Measurements from ENCODE around the gene FMNL1.
"Not testable (repeated sequence)": the region's sequence is repeated elsewhere in the genome, so short reads cannot be mapped to it uniquely, and the experiment has no call there.

FMNL1 gene

GRCh38 chr17:45234641-45235415, 13.1 kb downstream of the FMNL1 start:
- DNase-seq (ENCODE audit: low read depth), result no peak

DNA sequence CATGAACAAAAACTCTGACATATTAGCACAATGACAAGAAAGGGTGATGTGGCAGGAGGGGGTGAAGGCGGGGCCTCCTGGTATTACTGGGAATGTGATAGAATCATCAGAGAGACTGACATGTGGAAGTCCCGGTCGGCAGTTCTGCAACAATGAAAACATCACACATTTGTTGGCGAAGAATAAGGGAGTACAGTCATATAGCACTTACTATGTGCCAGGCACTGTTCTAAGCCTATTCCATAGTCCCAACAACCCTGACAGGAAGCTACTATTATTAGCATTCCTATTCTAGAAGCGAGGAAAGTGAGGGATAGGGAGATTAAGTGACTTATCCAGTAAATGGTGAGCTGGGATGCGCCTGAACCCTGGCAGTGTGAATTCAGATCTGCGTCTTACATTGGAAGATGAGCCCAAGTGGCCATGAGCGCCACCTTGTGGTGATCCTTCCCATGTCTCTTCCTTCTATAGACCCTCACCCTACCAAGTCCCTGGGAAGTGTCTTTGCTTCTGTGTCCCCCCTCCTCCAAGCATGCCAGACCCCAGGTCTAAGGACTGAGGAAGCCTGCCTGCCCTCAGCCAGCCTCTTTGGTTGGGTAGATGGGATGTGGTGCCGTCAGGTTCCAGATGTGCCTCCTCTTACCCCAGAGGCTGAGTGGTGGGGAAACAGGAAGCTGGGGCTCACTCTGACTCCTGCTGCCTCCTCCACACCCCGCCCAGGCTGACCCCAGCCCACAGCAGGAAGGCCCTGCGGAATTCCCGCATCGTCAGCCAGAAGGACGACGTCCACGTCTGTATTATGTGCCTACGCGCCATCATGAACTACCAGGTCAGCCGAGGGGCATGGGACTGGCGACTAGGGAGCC, 14.0 kb downstream of the FMNL1 start:
- peak; percentile 69 for DNase-seq (ENCODE audit: low read depth)

DNA sequence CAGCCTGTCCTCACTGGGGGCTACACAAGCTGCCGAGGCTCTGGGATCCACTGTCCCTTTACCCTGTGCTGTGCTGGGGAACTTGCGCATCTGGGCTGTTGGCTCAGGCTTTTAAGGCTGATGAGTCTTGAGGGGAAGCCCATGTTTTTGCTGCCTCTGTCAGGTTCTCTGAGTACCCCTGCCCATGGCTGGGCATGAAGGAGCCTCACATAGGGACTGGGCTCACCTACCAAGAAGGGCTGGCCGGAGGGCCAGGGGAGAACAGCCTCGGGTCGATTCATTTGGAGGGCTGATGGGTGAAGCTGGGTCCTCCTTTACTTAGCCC, 14.6 kb downstream of the FMNL1 start:
- DNase-seq (ENCODE audit: low read depth), result no peak

DNA sequence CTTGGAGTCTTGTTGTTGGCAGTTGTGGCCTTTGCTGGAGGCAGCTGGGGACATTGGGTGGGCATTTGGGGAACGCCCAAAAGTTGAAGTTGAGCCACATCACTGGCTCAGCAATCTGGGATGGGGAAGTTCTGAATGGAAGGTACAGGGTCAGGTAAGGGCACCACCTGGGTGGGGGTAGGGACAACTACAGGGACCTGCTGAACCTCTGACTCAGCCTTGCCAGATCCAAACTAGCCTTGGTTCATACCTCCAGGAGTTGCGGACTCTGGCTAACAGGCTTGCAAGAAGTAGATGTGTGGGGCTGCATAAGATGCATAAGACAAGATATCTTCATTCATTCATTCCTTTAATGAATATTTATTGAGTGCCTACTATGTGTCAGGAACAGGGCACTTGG, 16.0 kb downstream of the FMNL1 start:
- no peak for DNase-seq (ENCODE audit: low read depth)

DNA sequence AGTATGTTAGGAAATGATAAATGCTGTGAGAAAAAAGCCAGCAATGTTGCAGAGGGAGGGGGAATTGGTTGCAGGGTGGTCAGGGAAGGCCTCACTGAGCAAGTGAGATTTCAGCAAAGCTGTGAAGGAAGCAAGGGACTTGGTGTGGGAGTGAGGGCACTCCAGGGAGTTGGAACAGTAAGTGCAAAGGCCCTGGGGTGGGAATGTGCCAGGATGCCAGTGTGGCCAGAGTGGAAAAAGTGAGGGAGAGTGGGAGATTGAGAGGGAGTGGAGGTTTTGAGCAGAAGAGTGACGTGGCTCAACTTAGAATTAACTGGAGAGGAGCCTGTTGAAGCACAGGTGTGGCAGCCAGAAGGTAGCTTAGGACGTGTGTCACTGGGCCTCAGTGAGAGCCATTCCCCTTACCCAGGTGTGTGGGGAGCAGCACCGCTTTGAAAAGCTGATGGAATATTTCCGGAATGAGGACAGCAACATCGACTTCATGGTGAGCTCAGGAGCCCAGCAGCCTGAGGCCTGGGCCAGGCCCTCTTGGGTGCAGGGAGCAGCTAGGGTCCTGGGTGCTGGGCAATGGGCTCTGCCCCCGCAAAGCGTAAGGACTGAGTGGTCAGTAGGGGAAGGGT, 16.6 kb downstream of the FMNL1 start:
- DNase-seq (ENCODE audit: low read depth), result no peak

- DNase-seq (ENCODE audit: low read depth), result no peak
Measured at GRCh38 chr17:45240905-45241327, 19.2 kb downstream of the FMNL1 start.

DNA sequence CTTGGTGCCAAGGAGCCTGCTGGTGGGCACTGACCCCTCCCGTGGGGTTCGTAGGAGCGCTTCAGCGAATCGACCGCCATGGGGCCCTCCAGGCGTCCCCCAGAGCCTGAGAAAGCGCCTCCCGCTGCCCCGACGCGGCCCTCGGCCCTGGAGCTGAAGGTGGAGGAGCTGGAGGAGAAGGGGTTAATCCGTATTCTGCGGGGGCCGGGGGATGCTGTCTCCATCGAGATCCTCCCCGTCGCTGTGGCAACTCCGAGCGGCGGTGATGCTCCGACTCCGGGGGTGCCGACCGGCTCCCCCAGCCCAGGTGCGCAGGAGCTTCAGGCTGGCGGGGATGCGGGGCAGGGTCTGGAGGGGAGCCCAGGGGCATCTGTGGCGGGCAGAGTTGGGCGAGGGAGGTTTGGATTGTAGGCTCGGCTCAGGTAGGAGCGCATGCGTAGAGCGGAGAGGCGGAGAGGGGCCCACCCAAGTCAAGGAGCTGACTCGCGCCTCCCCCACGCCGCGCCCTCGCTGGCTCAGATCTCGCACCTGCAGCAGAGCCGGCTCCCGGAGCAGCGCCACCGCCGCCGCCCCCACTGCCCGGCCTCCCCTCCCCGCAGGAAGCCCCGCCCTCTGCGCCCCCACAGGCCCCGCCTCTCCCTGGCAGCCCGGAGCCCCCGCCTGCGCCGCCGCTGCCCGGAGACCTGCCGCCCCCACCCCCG, 19.8 kb downstream of the FMNL1 start:
- no peak for DNase-seq (ENCODE audit: low read depth)

GRCh38 chr17:45242029-45242414, 20.3 kb downstream of the FMNL1 start:
- no peak for DNase-seq (ENCODE audit: low read depth)

- DNase-seq (ENCODE audit: low read depth), result no peak
Measured at GRCh38 chr17:45243750-45244149, 22.1 kb downstream of the FMNL1 start.

DNA sequence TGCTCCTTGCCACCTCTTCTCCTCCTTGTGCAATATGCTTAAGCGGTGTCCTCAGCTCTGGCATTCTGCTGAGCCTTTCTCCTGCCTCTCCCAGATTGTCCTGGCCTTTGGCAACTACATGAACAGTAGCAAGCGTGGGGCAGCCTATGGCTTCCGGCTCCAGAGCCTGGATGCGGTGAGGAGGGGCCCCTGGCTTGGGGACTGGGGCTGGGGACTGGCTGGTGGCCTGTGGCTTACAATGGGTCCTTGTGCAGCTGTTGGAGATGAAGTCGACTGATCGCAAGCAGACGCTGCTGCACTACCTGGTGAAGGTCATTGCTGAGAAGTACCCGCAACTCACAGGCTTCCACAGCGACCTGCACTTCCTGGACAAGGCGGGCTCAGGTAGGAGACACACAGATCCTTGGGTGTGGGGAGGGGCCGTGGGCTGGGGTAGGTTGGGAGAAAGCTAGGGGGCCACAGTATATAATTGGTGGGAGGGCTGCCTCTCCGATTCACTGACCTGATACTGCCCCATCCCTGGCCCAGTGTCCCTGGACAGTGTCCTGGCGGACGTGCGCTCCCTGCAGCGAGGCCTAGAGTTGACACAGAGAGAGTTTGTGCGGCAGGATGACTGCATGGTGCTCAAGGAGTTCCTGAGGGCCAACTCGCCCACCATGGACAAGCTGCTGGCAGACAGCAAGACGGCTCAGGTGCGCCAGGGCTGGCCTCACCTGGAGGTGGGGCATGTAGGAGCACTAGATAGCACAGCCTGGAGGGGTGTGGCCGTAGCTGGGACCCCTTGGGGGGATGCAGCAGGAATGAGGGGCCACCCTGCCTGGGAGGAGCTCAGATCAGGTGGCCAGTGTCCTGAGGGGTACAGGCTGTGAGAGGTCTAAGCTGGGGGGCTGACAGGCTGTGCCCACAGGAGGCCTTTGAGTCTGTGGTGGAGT, 23.3 kb downstream of the FMNL1 start:
- no peak for DNase-seq (ENCODE audit: low read depth)

DNA sequence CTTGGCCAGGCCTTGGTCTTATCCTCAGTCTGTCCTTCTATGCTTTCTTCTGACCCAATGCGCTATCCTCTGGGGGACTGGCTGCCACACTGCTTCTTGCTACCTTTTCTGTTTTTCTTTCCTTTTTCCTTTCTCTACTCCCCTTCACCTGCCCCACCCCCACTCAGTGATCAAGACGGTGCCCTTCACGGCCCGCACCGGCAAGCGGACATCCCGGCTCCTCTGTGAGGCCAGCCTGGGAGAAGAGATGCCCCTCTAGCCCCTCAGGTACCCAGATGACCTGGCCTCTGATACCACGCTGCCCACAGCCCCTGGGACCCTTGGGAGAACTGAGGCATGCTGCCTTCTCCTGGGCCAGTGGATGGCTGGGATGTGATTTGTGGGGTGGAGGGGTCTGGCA, 24.7 kb downstream of the FMNL1 start:
- DNase-seq (ENCODE audit: low read depth), result no peak

GRCh38 chr17:45246861-45247428, 25.3 kb downstream of the FMNL1 start:
- DNase-seq (ENCODE audit: low read depth), result no peak

DNA sequence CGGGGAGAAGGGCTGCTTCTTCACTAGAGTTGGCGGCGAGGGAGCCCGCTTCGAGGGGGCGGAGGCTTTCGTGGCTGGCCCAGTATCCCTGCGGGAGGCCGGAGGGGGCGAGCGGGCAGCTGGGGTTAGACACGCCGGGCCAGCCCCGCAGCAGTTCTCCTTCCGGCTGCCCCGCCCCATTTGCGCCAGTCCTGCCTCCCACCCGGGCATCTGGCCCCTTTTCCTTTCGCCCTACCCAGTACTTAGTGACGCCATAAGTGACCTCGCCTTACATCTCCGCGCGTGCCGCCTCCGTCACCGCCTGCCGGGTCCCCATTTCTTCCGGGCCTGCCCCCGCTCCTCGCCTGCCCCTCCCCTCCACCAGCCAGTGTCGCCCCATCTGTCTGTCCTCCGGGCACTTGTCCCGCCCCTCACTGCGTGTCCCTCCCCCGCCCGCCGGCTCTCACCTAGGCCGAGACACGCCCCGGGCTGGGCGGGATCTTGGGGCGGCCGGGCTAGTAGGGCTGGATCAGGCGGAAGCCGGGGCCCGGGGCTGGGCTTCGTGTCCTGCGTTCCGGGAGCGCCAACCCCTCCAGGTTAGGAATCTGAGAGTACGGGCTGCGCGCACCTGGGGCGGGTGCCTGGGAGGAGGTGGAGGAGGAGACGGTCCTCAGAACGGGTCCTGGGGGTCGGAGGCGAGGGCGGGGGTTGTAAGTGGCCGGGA, 25.9 kb downstream of the FMNL1 start:
- DNase-seq (ENCODE audit: low read depth), result peak; percentile 93

- peak; percentile 67 for DNase-seq (ENCODE audit: low read depth)
Measured at GRCh38 chr17:45248132-45248957, 26.7 kb downstream of the FMNL1 start.

DNA sequence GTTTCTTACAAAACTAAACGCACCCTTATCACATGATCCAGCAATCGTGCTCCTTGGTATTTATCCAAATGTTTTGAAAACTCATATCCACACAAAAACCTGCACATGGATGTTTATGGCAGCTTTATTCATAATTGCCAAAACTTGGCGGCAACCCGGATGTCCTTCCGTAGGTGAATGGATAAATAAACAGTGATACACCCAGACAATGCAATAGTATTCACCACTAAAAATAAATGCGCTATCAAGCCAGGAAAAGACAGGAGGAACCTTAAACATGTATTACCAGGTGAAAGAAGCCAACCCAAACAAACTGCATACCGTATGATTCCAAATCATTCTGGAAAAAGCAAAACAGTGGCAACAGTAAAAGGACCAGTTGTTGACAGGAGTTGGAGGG, 30.2 kb downstream of the FMNL1 start:
- no peak for DNase-seq (ENCODE audit: low read depth)

- DNase-seq (ENCODE audit: low read depth), result not testable (repeated sequence)
Measured at GRCh38 chr17:45253237-45253636, 31.6 kb downstream of the FMNL1 start.

DNA sequence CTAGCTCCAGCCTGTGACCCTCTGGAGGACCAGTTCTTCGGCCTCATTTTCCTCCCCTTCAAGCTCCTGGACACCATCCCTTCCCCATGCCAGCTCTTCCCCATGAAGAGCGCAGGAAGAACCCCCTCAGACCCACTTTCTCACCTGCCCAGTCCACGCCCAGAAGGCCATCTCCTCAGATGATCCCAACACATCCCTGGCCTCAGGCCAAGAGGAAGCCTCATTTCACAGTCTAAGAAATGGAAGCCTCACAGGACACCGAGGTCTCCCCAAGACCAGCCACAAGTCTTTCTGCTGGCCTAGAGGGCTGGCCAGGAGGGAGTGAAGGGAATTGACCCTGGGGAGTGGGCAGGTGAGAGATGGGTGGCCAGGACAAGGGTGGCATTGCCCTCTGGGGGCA, 32.2 kb downstream of the FMNL1 start:
- no peak for DNase-seq (ENCODE audit: low read depth)

GRCh38 chr17:45255358-45255757, 33.7 kb downstream of the FMNL1 start:
- no peak for DNase-seq (ENCODE audit: low read depth)

All from activated gamma-delta T cell treated with anti-CD3 and anti-CD28 coated beads, Interleukin-2, amount 50 U/mL, for 16 hours (primary cell).